Lung (tissue), 12 donors: Measurements from ENCODE around the gene PLCB2. TPM values are rescaled to one million over a fixed set of nuclear protein-coding genes. Genes with fewer than 3 reads are reported as not detected.

Experiments used
- ATAC-seq: fragments of 200-7000 bp; cut with Tn5 transposase; one replicate; pipeline ENCODE4 v1.9.1; 2020; ENCODE audit warnings: moderate number of reproducible peaks; ENCODE audit not compliant: insufficient read depth, low FRiP score
- DNase-seq, 3 donors: peaks; one replicate each; pipeline ENCODE4 v3.0.0-alpha.2; 2013 to 2017
- H3K27ac ChIP-seq, 2 donors: one replicate each; pipeline ENCODE4 v1.5.1; 2013; ENCODE audit warnings: mild to moderate bottlenecking in 2 of 2, moderate library complexity in 2 of 2, control low read depth in 1 of 2, inconsistent platforms in 1 of 2, low read depth in 1 of 2, low read length in 1 of 2
- H3K27me3 ChIP-seq, 3 donors: one replicate each; pipeline ENCODE4 v1.5.1; 2013; ENCODE audit warnings: low read length in 2 of 3; ENCODE audit not compliant: control insufficient read depth in 3 of 3, insufficient read depth in 3 of 3
- H3K36me3 ChIP-seq, 4 donors: one replicate each; pipeline ENCODE4 v1.5.1; 2013; ENCODE audit warnings: low read length in 4 of 4, mild to moderate bottlenecking in 1 of 4, moderate library complexity in 1 of 4; ENCODE audit not compliant: control insufficient read depth in 4 of 4, insufficient read depth in 4 of 4
- H3K4me1 ChIP-seq, 5 donors: one replicate each; pipeline ENCODE4 v1.5.1; 2013; ENCODE audit warnings: low read length in 5 of 5, mild to moderate bottlenecking in 2 of 5, moderate library complexity in 1 of 5; ENCODE audit not compliant: control insufficient read depth in 5 of 5, insufficient read depth in 5 of 5
- H3K4me3 ChIP-seq: one replicate; pipeline ENCODE4 v1.5.1; 2013; ENCODE audit warnings: mild to moderate bottlenecking, control low read depth, moderate library complexity
- H3K9ac ChIP-seq, 2 donors: one replicate each; pipeline ENCODE4 v1.5.1; 2013; ENCODE audit warnings: low read length in 2 of 2, control low read depth in 1 of 2; ENCODE audit not compliant: insufficient read depth in 1 of 2
- H3K9me3 ChIP-seq, 4 donors: one replicate each; pipeline ENCODE4 v1.5.1; 2013; ENCODE audit warnings: low read length in 3 of 4, mild to moderate bottlenecking in 1 of 4, moderate library complexity in 1 of 4; ENCODE audit not compliant: control insufficient read depth in 4 of 4, insufficient read depth in 3 of 4
- CTCF ChIP-seq: IDR thresholded peaks from 2 replicates; pipeline ENCODE4 v1.5.1; 2012; ENCODE audit warnings: mild to moderate bottlenecking; ENCODE audit errors: control extremely low read depth, extremely low read depth
- WGBS, 2 donors: extraction: QIAGEN DNeasy Blood & Tissue Kit; methylation state at CpG; one replicate each; pipeline ENCODE4 v1.1.7; 2013; 5-methylcytosine and 5-hydroxymethylcytosine counted together
- polyA plus RNA-seq, 2 donors: library from polyadenylated mRNA; stranded (reverse); fragments of 200-250 nt; gene quantifications; one replicate each; pipeline ENCODE4 v1.2.1, GENCODE V29; 2013
- total RNA-seq, 2 donors: library from RNA; depleted of rRNA in 1 of 2; stranded (reverse); fragments of >200 nt in 1 of 2; gene quantifications; one replicate each; pipeline ENCODE4 v1.2.1, GENCODE V29; 2014 to 2021
- donor health status: control.
- donor health status: control.
- donor health status: Bipolar disorder and iron deficiency.
- donor health status: healthy.
- donor health status: DM: yes; HTN: yes; CAD: no.

Gene PLCB2
- total and polyA plus RNA-seq, 4 donors = 17.9 to 76.7 (median 51.2) TPM

GRCh38 chr15:40282147-40282868 is 25.4 kb downstream of the PLCB2 start:
- peaks cover 3 to 48% (median 44%) of the 10 kb centered on the region in 3 donors for H3K27me3 ChIP-seq
- no peak overlapping the region for H3K4me3 ChIP-seq
- no peaks in the 10 kb centered on the region for H3K9me3 ChIP-seq
- WGBS, 2 donors = 0 to 1% methylated on average over 70 to 92 of the region's 92 CpGs
- ATAC-seq (peak; percentile 34), DNase-seq (peak in 1 of 3 donors; percentile 38)
- H3K4me1 ChIP-seq = peaks cover 0 to 43% (median 12%) of the 10 kb centered on the region in 5 donors
- H3K27ac ChIP-seq = no peak overlapping the region
- no peak overlapping the region for H3K9ac ChIP-seq
- H3K36me3 ChIP-seq = no peaks in the 10 kb centered on the region
- TF ChIP-seq CTCF = no peak

- H3K27me3 ChIP-seq = peaks cover 3 to 48% (median 44%) of the 10 kb centered on the region in 3 donors
- H3K9me3 ChIP-seq = no peaks in the 10 kb centered on the region
- H3K27ac ChIP-seq = no peak overlapping the region
- WGBS, 2 donors = 5 to 8% methylated on average over 13 to 51 of the region's 51 CpGs
- TF ChIP-seq CTCF = no peak
- no peak overlapping the region for H3K4me3 ChIP-seq
- DNase-seq (no peak), ATAC-seq (no peak)
- H3K36me3 ChIP-seq = no peaks in the 10 kb centered on the region
- peaks cover 0 to 43% (median 12%) of the 10 kb centered on the region in 5 donors for H3K4me1 ChIP-seq
- H3K9ac ChIP-seq = no peak overlapping the region
These were observed 26.0 kb downstream of the PLCB2 start for GRCh38 chr15:40281801-40282146.

- Histone ChIP-seq H3K4me3 (no peak overlapping the region), H3K4me1 (peaks cover 0 to 39% (median 11%) of the 10 kb centered on the region in 5 donors), H3K27me3 (peaks cover 3 to 48% (median 44%) of the 10 kb centered on the region in 3 donors), H3K27ac (no peak overlapping the region), H3K9ac (no peak overlapping the region), H3K9me3 (no peaks in the 10 kb centered on the region), H3K36me3 (no peaks in the 10 kb centered on the region)
- 48 to 64% methylated on average over 43 of the region's 43 CpGs for WGBS, 2 donors
- no peak for DNase-seq
- TF ChIP-seq CTCF = no peak
- no peak for ATAC-seq
These were observed 26.5 kb downstream of the PLCB2 start for GRCh38 chr15:40281057-40281800.
